GM06990 (cell line): ENCODE measurements around the gene POU2F3.

Experiments used
- DNase-seq: peaks from one replicate; pipeline ENCODE4 v3.0.0-alpha.2; 2011; ENCODE audit not compliant: insufficient read length; ENCODE audit errors: extremely low read depth
- H3K27me3 ChIP-seq: replicated peaks from 2 replicates; pipeline ENCODE4 v1.6.0; 2011; ENCODE audit warnings: low read length; ENCODE audit not compliant: control insufficient read depth, insufficient read depth
- H3K36me3 ChIP-seq: 2 replicates; pipeline ENCODE4 v1.5.1; 2011; ENCODE audit warnings: low read length; ENCODE audit not compliant: control insufficient read depth, insufficient read depth
- H3K4me3 ChIP-seq: replicated peaks from 2 replicates; pipeline ENCODE4 v1.5.1; 2011; ENCODE audit warnings: low read depth, mild to moderate bottlenecking, control low read depth, low read length
- CTCF ChIP-seq: IDR thresholded peaks from 2 replicates; pipeline ENCODE4 v1.5.1; 2011; ENCODE audit warnings: low read length, control low read depth, mild to moderate bottlenecking, inconsistent platforms; ENCODE audit not compliant: insufficient read depth, poor library complexity, severe bottlenecking

POU2F3 gene

DNA sequence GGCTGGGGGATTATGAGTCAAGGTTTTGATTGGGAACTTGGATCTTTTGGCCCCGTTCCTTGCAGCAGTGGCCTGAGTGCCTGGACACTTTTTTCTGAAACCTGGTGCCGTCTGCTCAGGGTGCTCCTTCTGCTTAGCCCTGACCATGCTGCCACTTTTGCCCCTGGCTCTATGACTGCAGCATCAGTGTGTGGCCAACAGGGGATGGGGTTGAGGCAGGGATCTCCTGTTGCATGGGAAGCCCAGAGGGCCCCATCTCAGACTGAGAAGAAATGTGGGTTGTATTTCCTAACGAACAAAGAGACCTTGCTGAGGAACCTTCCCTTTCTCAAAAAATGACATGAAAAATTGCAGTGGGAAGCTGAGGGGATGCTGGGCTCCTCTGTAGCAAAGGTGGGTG is 18.7 kb downstream of the POU2F3 start:
- peaks cover 2% of the 10 kb centered on the region for H3K27me3 ChIP-seq
- peak; percentile 17 for TF ChIP-seq CTCF
- no peak overlapping the region for H3K4me3 ChIP-seq
- no peak for DNase-seq
- no peaks in the 10 kb centered on the region for H3K36me3 ChIP-seq

GRCh38 chr11:120259241-120259640 is 19.3 kb downstream of the POU2F3 start:
- no peak for DNase-seq

DNA sequence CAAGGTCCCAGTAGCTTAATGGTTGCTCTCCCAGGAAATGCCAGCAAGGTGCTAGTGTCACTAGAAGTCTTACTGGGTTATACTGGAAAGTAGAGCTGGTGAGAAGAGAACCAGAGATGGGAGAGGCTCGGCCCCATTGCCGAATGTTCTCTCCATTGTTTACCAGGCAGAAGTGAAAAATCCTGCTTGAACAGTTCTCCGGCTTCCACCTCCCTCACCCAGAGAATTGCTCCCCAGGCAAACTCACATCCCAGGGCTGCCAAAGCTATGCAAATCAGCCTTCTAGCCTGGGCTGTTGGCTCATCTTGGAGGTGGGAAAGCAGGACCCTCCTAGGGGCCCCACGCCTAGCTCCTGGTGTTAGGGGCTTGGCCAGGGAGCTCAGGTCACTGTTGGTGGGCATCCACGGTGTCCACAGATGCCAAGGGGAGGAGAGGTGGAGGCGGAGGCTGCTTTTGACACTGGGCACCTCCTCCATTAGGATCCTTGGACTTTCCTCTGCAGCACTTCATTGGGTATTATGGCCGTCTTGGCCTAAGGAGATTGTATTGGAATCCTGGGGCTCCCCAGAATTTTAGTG is 20.1 kb downstream of the POU2F3 start:
- no peaks in the 10 kb centered on the region for H3K36me3 ChIP-seq
- TF ChIP-seq CTCF: no peak
- H3K27me3 ChIP-seq: peaks cover 2% of the 10 kb centered on the region
- H3K4me3 ChIP-seq: no peak overlapping the region
- DNase-seq: no peak

More at GRCh38 chr11:120259241-120259640, 19.3 kb downstream of the POU2F3 start:
- TF ChIP-seq CTCF: no peak
- Histone ChIP-seq H3K4me3 (no peak overlapping the region), H3K27me3 (peaks cover 2% of the 10 kb centered on the region), H3K36me3 (no peaks in the 10 kb centered on the region)

DNA sequence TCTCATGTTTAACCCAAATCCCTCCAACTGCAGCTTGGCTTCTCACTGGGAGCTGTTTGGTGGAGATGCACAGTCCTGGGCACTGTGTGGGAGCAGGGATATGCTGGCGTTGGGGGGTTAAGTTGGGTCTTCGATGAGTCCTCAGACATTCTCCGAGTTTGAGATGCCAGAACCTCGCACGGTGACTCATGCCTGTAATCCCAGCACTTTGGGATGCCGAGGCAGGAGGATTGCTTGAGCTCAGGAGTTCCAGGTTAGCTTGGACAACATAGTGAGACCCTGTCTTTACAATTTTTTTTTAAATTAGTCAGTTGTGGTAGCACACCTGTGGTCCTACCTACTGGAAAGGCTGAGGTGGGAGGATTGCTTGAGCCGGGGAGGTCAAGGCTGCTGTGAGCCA is 20.7 kb downstream of the POU2F3 start:
- H3K27me3 ChIP-seq: peaks cover 2% of the 10 kb centered on the region
- no peak overlapping the region for H3K4me3 ChIP-seq
- TF ChIP-seq CTCF: no peak
- no peak for DNase-seq
- H3K36me3 ChIP-seq: no peaks in the 10 kb centered on the region

- no peaks in the 10 kb centered on the region for H3K36me3 ChIP-seq
- H3K4me3 ChIP-seq: no peak overlapping the region
- DNase-seq: no peak
- TF ChIP-seq CTCF: no peak
- H3K27me3 ChIP-seq: peaks cover 2% of the 10 kb centered on the region
Observed at GRCh38 chr11:120261321-120261720, 21.4 kb downstream of the POU2F3 start.

DNA sequence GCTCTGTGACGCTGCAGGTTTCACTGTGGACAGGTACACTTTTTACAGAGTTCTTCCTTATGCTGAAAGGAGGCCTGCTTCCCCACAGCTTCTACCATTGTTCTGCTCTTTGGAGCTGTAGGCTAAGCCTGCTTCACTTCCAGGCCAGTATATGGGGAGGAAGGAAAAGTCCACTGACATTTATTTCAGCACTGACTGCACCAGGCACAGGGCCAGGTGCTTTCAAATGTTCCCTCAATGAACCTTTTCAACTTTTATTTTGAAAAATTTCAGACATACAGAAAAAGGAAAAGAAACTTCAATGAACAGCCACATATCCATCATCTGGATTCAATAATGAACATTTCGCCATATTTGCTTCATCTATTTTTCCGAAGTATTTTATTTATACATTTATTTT is 22.0 kb downstream of the POU2F3 start:
- no peak for TF ChIP-seq CTCF
- Histone ChIP-seq H3K4me3 (no peak overlapping the region), H3K27me3 (peaks cover 2% of the 10 kb centered on the region), H3K36me3 (no peaks in the 10 kb centered on the region)
- no peak for DNase-seq
